Measurements from ENCODE around the gene ARHGAP26.

The ARHGAP26 gene

DNA sequence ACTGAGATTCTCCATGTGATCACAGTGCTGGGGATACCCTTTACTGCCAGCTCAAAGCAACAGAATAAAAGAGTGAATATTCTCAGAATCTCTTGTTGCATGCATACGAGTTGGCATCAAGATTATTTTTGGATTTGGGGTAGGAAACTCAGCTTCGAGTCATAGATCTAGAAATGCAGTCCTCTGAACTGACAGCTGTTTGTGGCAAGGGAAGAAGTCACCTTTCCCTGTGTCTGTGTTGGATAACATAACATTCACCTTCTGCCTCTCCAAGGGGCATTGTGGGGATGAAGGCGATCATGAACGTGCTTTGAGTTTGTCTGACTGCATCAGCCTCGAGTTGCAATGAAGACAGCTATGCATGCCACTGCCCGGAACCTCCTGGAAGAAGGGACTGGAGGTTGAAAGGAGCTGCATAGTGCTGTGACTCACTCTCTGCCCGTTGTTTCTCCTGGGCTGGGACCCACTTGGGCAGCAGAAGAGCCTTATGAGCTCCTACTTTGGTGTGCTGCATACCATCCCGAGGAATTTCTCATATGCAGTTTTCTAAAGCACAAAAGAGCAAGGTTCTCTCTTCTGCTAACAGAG lies 231.7 kb downstream of the ARHGAP26 start:
- no peak for DNase-seq

DNA sequence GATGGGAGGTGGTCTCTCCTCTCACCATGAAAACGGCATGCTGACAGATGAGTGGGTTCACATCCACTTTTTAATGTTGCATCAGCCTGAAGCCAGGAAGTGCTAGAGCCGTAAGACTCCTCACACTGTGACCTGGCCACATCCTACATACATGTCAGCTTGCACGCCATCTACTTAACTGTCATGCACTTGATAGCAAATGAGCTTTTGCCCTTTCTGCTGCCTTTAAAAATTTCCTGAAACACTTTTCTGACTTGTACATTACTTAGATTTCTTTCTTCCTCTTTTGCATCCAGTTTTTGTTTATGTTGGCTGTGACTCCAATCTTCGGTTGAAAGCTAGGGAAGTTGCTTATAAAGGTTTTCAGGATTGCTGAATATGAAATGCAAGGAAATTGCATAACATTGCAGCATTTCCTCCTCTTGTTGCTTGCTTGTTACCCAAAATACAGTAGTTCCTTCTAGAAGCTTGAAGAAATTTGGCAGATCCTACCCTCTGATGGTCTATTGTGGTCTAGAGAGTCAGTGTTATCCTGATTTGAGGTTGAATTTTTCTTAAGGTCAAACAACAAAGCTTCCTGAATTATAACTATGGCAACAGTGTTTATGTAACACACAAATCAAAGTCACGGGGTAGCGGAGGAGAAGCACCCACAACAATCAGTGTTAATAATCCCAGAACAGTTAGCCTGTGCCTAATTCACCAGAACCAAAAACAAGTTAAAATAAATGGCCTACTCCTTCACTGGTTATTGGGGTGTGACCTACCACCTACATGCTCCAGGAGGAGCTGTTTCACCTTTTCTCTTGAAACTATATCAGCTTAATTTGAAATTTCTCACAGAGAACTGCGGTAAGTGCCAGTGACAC lies 232.5 kb downstream of the ARHGAP26 start:
- peak in 1 of 2 experiments; percentile 21 for DNase-seq

DNA sequence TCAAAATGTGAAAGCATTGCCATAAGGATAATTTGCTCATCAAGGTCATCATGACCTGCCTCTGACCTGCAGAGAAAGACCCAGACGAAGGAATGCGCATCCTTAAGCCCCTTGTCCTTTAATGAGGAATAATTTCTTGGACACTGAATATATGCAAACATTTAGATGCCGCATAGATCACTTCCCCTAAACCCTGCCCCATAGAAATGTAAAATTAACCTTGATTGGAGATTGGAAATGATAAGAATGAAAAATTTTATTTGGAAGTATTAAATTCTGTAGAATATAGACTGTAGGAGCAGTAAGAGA lies 233.1 kb downstream of the ARHGAP26 start:
- DNase-seq: no peak

DNA sequence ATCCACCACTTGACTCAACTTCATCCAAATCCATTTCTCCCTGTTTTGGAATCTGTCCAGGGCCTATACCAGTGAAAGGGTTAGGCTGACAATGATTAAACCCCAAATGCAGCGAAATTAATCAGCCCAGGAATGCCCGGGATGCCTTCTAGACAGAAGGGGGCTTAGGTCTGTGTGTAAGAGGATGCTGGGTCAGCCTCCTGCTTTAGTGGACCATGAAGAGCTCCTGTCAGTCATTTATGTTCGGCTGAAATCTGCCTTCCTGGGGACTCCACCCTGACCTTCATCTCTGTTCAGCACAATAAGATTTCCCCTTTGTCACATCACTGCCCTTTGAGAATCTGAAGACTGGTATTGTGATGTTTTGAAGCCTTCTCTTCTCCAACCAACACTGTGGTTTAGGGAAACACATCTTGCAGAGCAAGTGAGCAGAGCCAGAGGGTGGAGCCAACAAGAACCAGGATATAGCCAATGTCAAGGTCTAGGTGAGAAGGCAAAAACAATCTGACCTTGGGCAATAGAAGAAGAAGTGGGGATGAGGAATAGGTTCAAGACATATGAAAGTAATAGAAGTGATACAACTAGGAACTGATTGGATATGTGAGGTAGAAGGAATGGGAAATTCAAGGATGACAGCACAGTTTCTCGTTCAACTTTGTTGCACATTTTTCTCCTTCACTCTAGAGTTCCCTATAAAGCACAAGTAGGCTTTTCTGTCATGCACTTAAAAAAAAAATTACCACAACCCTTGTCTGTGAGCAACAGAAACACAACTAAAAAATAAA lies 234.4 kb downstream of the ARHGAP26 start:
- DNase-seq: no peak

DNA sequence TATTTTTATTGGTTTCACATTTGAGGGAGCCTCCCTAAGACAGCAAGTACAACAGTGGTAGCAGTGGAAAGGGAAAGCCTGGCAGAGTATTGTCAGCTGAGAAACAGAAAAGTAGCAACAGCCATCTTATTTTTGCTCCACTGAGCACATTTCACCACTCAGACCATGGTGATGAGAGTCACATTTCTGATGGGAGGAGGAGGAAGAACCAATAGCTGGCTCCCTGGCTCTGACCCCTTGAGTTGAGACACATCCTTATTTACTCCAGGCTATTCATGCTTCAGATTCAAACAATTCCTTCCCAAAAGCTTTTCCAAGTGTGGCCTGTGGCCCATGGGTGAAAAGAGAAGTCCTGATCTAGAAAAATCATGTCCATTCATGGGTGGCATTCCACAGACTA lies 236.3 kb downstream of the ARHGAP26 start:
- DNase-seq: no peak

DNA sequence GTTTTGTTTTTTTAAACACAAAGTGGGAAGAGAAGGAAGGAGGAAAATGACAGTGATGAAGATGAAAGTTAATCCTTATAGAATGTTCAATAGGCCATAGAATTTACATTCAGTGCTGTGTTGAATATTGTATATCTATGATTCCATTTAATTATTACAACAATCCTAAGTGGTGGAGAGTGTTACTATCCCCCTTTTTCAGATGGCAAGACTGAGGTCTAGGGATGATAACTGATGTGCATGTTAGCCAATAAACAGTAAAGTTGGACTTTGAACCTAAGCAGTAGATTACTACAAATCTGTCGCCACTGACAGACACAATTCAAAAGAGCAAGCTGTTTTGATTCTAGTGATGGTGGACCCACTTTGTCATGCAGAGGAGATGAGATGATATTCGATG lies 237.9 kb downstream of the ARHGAP26 start:
- no peak for DNase-seq

DNA sequence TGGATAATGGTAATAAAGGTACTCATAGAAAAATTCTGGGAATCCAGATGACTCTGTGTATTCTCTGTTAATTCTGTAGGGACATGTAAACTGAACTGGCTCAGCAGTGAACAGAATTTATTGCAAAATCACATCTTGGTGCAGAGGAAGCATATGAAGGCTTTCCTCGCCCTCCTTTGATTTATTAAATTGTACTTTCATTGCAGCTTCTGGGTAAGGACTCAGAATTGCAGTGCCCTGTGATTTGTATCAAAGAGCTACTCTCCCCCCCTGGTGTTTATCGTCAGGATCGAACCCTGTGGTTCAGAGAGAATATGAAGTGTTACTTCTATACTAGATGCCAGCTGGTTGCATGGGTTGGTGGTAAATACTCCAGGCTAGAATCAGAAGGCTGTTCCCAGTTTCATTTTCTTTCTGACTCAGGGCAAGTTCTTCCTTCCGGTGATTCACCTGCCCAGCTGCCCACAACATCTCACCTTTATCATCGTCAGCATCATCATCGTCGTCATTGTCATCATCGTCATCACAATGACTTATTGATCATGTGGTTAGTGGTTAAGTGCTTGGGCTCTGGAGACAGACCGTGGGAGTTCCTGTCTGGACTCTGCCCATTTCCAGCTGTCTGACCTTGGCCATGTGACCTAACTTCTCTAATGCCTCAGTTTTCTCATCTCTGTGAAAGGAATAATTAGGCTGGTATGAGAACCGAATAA lies 238.8 kb downstream of the ARHGAP26 start:
- no peak for DNase-seq

DNA sequence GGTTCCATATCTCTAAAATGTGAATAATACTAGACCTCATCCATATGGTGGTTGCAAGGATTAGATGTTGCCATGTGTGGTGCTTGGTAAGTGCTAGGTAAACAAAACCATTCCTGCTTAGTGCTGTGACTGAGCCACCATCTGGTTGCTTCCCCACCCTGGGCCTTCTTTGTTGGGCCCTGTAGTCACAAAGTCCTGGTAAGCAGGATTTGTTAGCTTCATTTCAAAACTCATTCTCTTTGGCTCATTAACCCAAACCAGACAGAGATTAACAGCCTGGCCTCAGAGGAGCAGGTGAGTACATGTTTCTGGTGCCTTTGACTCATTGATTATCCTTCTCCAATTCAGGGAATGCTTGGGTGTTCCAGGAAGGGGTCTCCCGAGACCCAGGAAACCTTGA lies 240.2 kb downstream of the ARHGAP26 start:
- DNase-seq: peak in 1 of 2 experiments; percentile 41

DNA sequence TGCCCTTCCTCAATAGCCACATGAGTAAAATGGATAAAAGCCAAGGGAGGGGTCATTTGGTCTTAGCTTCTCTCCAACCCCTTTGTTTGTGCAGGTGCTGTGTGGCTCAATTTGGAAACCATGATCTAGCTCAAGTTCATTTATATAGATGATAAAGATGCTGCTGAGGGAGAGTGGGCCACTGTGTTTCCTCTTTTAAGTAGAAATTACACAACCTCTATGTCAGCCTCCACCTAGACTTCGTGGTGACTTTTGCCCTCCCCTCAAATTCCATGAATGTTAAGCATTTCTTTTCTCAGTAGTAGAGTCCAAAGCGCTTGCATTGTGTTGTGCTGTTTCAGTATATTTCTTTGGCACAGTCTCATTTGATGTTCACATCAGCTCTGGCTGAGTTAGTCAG lies 241.4 kb downstream of the ARHGAP26 start:
- peak in 1 of 2 experiments; percentile 11 for DNase-seq

DNA sequence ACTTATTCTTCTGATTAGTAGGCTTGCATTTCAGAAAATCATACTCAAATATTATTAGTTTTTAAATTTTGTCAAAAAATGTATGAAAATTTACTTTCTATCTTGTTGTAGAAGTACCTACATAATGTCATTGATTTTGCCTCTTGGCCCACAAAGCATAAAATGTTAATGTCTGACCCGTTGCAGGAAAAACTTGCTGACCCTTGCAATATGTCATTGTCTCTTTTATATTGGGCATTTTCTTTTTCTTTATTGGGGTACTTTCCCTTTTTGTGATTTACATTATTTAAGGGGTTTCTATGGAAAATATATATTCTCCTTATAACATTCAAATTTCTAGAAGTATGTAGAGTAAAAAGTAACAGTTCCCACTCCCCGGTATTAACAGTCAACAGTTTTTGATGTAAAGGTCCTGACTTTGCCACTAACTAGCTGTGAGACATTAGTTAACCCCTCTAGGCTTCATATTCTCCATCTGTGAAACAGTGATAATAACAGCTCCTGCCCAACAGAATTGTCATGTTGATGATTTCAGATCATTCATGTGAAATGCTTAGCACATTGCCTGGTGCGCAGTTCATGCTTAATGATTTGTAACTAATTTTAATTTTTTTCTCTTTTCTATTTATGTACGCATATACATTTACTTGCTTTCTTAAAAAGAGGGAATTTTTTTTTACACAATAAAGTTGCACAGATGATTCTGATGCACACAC lies 243.2 kb downstream of the ARHGAP26 start:
- DNase-seq: no peak

DNA sequence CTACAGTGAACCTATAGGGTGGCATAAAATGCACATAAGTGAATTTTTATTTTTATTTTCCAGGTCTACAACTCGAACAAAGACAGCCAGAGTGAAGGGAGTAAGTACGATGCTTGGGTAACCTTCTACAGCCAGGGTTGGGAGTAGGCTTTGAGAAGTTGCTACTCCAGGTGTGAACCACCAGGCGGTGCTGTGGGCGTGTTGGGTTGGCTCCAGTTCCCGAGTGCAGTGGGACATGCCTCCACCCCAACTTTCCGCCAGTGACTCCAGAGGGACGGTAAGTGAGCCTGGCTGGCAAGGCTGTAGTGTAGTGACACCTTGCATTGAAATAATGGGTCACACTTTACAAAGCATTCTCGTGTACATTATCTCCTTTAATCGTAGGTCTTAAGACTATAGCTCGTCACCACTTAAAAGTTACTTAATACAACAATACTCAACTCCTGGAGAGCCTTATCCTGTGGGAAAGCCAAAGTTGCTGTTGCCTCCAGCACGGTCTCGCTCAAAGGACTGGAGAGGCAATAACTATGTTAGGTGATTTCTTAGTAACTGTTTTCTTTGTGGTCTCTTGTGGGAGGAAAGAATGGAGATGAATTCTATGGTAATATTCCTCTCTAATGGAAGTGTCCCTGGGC lies 244.0 kb downstream of the ARHGAP26 start:
- peak in 1 of 2 experiments; percentile 9 for DNase-seq

DNA sequence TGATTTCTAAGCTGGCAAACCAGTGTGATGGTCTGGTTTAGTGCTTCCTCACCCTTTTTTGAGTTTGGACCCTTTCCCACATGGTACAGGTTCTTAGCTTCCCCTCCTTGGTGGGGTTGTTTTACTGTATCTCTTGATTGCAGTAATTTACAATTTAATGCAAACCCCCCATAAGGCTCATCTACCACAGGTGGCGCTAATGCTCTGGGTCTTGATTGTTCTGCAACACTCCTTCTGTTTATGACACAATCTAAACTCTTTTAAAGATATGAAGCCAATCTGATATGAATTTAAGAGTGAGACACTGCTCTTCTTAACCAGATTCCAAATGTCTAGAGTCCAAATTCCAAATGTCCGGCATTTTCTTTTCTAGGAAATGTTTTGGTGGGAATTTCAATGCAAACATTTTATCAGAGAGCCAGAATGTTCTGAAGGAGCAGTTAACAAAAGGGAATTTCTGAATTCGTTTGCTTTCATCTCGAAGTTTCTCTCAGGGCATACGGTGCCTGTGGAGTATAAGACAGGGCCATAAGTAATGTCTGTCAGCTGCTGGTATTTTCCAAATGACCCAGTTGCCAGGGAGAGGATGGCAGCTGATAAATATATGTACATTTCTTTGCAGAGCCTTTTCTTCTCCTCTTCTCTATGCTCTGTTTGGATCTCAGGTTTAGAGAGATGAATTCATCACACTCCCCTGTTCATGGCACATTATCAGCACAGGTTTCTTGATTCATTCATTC lies 246.8 kb downstream of the ARHGAP26 start:
- peak in 1 of 2 experiments; percentile 33 for DNase-seq

DNA sequence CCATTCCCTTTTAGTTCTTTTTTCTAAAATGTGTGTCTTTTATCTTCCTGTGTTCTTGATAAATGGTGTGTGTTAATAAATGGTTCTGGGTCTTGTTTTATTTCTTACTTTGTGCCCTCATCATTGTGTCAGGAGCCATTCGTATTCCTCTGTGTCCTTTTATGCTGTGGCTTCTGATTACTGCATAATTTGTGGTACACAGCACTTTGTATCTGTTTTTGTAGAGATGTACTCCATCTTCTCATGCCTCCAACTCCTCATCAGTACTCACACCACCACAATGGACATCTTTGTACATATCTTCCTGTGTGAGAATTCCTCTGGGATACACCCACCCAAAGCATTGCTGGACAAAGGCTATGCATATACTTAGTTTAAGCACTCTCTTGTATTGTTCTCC lies 247.4 kb downstream of the ARHGAP26 start:
- DNase-seq: no peak

DNA sequence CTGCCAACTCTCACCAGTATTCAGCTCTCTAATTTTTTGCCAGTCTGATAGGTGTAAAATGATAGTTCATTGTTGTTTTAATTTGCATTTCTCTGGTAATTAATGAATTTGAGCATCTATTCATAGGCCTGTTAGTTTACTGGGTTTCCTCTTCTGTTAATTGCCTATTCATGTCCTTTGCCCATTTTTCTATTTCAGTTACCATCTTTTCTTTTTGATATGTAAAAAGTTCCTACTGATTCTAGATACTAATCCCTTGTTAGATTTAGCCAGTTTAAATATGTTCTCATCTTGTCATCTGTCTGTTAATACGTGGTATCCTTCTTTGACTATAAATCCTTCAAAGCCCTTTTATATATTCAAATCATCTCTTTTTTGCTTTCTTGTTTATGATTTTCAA lies 247.8 kb downstream of the ARHGAP26 start:
- DNase-seq: no peak

DNA sequence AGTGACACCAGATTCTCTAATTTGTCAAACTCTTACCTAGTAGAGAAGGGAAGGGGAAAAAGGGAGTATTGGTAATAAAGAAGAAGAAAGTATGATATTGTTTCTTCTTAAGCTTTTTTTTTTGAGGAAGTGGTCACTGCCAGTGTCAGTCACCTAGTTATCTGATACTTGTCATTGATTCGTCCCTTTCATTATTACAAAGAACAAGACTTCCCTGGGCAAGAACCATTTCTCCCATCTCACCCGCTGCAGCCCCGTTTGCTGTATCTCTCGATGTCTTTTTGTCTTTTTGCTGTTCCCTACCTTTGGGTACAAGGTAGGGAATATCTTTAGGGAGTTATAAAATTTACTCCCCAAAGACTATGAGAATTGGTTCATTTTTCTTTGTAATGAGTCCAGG lies 249.0 kb downstream of the ARHGAP26 start:
- DNase-seq: no peak

DNA sequence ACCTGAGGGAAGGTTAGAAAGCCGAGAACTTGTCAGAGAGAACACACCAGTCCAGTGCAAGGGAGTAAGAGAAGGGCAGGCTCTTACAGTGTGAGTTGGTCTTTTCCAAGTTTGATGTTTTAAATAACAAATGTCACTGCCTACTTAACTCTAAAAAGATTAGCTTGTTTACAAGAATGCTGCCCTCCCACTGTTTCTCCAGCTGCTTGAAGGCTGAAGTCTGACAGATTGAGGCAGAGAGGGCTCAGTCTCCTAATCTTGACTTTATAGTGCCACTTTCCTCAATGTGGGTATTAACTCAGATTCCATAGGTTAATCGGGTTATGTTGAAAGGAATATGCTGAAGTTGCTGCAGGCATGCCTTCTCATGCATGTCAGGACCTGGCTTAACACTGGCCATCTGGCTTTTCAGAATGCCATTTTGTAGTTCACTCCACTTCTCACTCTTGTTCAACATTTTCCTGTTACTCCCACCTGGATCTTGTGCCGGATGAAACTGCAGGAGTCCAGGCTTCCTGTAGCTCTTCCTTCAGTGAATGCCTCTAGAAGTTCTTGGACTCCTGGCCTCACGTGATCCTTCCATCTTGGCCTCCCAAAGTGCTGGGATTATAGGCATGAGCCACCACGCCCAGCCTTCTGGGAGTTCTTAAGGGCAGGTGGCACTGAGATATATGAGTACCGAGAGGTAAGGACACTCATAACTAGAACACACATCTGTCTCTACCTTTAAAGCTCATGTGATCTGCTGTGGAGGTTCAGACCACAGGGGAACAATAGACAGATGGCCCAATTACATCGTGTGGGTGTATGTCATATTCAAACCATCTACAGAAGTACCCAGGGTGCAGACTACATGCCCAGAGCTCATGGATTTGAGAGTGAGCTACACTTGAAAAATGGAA lies 249.7 kb downstream of the ARHGAP26 start:
- DNase-seq: no peak

DNA sequence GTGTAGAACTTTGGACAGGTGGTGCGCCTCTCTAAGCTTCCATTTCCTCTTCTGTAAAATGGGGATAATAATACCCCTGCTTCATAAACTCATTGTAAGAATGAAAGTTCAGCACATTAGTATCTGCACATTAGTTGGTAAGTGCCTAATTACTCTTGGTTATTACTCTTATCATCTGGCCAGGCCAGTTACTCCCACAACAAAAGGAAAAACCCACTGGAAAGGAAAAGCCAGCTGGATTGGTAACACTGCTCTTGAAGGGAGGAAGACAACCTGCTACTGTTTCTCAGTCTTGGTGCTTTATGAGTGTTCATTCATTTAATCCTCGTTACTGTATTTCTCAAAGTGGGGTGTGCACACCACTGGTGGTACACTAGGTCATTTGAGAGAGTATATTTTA lies 251.4 kb downstream of the ARHGAP26 start:
- no peak for DNase-seq

DNA sequence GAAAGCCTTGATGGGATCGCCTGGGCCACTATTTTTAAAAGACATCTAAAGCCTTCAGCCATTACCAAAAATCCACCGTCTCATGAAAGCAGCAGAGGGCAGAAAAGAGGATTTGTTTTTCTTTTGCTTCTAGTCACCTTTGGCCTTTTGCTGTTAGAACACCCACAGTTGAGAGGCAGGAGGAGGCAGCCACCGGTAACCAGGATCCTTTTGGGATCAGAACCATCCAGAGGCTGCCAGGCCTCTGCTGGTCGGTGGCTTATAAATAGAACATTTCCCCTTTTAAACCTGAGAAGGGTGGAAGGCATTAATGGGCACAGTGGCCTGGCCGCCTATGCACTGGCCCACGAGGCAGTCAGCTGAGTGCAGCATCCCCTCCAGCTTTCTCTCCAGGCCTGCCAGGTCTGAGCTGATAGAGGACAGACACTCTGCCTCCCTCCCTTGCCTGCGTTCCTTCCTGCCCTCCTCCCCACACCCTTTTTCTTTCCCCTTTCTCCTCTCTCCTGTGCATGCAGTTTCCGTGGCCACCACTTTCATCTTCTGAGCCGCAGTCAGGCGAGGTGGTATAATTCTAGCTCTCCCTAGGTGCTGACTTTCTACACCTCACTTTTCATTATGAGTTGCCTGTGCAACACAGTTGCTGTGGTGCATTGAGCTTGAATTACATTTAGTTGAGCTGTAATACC lies 253.4 kb downstream of the ARHGAP26 start:
- peak in 1 of 2 experiments; percentile 12 for DNase-seq

DNA sequence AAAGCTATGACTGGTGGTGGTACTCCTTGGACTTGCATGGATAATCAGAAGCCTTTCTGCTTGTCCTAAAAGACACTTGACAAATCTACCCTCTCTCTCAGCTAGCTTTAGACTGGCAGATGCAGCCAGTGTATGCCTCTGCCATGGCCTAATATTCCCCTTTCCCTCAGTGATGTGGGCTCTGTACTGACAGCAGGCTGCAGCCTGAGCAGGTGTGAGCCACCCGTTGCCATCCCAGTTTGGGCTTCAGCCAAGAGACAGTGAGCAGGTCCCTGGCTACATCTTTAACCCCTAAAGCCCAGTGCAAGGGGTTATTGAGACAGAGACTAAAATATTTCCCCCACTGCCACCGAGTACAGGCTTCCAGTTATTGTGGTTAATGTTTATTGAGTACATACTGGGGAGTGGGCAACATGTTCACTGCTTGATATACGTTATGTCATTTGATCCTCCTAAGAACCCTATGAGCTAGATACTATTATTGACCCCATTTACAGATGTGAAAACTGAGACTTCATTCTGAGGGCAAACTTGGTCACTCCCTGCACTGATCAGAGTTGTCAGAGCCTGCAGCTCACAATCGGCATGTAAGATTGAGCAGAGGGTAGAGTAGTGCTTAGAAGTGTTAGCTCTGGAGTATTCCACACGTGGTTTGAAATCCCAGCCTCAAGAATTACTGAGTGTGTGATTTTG lies 254.2 kb downstream of the ARHGAP26 start:
- peak; percentile 44 to 74 for DNase-seq
